Activated CD4-positive, CD25-positive, alpha-beta regulatory T cell treated with anti-CD3 and anti-CD28 coated beads, Interleukin-2, amount 50 U/mL, for 72 hours (primary cell): ENCODE measurements around the gene GFRA1.

Experiments used
- DNase-seq: peaks from one replicate; pipeline ENCODE4 v3.0.0; 2021

The GFRA1 gene

DNA sequence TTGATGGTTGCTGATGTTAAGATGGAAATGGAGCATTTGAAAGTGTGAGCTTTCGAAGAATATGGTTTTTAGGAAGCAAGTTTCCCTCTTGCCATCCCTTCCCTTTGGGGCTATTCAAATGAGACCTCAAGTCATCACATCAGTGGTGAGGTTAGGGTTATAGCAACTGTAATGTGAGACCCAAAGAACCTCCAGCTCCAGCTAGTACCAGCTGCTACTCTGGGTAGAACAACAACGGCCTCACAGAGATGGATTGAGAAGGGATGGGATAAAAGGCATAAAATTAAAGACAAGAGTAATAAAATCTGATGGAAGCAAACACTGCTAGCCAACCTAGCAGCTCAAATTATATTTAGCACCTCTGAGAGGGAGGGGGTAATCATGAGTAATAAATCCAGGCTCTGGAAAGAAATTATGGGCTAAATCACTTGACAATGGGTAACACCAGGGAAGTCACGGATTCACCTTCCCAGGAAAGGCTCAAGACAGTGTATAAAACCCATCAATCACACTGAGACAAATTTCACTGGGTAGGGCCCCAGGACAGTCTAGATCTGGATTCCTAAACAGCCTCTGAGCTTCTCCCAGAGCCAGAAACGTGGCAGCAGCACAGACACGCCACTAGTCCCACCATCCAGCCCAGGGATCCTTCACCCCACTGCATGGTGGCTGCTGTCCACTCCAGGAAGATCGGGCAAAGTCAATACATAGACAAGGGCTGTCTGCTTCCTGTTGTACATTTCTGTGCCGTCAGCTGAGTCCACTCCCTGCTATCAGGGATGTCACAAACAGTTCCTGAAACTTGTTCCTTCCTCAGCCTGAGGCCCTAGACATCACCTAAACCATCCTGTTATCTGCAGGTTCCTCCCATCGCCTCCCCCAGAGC, 151.1 kb downstream of the GFRA1 start:
- DNase-seq, result no peak

GRCh38 chr10:116120688-116121455, 152.1 kb downstream of the GFRA1 start:
- DNase-seq, result no peak

DNA sequence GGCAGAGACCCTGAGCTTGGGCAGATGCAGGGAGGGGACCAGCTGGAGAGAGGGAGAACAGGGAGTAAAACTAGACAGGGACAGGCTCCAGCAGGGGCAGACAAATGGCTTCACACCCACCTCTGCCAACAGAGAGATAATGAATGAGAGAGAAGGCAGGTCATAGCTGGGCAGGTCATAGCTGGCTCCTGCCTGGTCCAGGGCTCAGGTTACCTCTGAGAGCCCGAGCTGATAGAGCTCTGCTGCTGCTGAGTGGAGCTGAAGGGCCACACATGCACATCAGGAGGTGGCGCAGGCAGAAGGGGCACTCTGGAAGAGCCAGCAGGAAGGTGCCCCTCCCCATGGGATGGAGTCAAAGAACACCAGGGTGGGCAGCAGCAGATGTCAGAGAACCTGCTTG, 154.2 kb downstream of the GFRA1 start:
- DNase-seq, result no peak

DNA sequence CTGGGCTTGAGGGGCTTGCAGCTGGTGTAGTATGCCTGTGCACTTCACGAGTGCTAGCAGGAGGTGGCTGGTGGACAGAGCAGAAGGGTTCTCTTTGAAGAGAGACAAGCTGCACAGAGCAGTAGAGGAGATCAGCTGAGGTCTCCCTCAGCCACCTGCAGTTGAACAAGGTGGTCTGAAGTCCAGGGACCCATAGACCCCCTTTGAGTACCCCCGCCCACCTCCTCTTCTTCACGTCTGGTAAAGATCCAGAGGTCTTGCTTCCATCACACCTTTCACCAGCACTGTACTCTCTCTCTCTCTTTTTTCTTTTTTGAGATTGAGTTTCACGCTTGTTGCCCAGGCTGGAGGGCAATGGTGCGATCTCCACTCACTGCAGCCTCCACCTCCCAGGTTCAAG, 157.2 kb downstream of the GFRA1 start:
- DNase-seq, result no peak

- no peak for DNase-seq
These were observed 157.9 kb downstream of the GFRA1 start for GRCh38 chr10:116115036-116115641.

- DNase-seq, result no peak
These were observed 159.1 kb downstream of the GFRA1 start for GRCh38 chr10:116113721-116114501.

DNA sequence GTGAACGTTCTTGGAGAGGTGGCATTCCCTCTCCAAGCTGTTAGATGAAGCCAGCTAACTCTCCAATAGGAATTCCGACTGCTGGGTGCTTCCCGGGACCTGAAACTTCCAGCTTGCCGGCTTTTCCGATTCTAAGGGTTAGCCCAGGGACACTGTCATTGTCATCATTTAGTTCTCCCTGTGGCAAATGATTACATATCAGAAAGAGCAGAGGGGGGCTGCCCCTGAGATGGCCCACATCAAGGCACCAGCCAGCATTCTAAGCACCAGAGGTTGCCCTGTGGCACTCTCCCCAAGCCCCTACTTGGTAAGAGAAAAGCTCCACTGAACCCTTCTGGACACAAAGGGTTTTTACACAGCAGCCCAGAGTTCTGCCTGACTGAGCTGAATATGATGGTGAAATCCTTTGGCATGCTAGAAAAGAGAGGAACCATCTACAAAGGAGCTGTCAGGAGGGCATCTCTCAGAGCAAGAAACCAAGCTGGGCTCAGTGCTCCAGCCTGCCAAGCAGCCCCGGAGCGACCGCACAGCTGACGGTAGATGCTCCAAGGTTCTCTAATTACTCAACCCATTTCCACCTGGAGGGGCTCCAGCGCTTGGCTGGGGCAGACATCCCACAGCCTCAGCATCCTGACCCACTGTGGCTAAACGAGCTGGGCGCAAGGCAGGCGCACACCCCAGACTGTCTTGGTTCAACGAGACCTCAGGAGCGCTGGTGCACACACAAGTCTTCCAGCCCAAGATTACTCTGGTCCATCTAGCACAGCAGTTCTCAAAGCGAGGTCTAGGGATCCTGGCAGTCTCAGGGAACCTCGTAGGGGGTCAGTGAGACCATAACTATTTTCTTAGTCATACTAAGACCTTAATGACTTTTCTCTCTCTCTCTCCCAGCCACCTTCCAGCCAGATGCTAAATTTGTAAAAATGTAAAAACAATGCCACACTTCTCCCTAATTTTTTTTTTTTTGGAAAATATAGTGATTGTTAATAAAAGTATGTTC, 160.5 kb downstream of the GFRA1 start:
- no peak for DNase-seq

DNA sequence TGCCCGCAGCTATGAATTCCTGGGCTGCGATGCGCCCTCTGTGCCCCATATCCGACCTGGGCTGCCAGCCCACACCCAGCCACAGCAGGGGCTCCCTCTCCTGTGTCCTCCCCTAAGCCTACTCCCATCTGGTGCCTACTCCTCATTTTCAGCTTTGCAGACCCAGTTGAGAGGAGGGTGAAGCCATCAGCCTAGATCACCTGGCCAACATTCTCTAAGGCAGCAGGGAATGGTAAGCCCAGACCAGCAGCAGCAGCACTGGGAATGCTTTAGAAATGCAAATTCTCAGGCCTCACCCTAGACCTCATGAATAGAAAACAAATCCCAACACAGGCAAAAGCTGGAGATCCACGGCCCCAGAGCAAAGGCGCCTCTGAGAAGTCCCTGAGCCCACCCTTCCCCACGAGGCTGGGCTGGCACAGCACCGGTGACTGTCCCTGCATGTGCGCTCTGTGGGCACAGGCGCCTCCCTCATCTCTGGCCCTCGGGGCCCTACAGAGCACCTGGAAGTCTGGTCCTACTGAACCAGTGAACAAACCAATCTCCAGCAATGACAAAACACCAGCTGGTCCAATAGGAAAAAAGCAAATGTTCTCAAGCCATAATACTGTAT, 161.4 kb downstream of the GFRA1 start:
- no peak for DNase-seq

GRCh38 chr10:116110736-116111135, 162.3 kb downstream of the GFRA1 start:
- no peak for DNase-seq

GRCh38 chr10:116109881-116110280, 163.1 kb downstream of the GFRA1 start:
- DNase-seq, result no peak

DNA sequence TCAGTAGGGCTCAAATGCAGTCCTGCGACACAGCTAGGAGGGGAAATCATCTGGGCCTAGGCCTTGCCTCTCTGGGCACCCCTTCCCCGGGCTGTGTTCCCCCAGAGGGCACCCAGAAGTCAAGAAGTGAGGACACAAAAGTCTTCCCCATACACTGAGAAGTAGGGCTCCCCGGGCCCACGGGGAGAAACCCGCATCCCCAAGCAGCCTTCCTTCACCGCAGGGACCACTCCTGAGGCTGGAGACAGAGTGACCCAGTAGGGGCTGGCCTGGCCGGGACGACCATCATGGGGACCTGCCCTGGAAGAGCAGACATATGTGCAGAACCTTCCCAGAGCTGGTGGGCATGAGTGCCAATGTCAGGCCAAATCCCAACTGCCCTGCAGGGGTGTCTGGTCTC, 163.5 kb downstream of the GFRA1 start:
- DNase-seq, result no peak

DNA sequence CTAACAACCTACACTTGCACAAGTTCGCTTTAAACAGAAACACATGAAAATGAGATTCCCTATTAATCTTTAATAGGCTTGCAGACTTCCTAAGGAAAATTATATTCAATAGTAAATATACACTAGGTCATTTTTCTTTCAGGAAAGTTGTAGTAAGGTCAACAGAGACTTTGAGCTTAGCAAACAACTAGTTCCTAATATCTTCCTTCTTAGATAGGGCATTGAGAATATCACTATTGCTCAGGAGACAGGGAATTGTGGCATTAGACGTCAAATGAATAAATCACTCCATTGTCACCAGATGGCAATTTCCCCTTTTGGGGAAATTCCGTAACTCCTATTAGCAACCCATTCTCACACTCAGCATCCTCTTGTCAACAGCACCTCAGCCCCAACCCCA, 164.9 kb downstream of the GFRA1 start:
- no peak for DNase-seq

DNA sequence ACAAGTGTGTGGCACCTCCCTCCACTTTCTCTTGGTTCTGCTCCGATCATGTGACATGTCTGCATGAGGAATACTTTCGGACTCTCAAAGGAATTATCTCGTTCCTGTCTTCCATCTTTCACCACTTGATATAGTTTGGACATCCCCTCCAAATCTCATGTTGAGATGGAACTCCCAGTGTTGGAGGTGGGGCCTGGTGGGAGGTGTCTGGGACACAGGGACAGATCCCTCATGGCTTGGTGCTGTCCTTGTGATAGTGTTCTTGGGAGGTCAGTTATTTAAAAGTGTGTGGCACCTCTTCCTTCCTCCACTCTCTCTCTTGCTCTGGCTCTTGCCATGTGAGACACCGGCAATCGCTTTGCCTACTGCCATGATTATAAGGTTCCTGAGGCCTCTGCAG, 166.4 kb downstream of the GFRA1 start:
- no peak for DNase-seq

GRCh38 chr10:116105264-116105663, 167.7 kb downstream of the GFRA1 start:
- no peak for DNase-seq

- DNase-seq, result no peak
These were observed 168.6 kb downstream of the GFRA1 start for GRCh38 chr10:116104210-116104932.

GRCh38 chr10:116103668-116104067, 169.3 kb downstream of the GFRA1 start:
- no peak for DNase-seq

DNA sequence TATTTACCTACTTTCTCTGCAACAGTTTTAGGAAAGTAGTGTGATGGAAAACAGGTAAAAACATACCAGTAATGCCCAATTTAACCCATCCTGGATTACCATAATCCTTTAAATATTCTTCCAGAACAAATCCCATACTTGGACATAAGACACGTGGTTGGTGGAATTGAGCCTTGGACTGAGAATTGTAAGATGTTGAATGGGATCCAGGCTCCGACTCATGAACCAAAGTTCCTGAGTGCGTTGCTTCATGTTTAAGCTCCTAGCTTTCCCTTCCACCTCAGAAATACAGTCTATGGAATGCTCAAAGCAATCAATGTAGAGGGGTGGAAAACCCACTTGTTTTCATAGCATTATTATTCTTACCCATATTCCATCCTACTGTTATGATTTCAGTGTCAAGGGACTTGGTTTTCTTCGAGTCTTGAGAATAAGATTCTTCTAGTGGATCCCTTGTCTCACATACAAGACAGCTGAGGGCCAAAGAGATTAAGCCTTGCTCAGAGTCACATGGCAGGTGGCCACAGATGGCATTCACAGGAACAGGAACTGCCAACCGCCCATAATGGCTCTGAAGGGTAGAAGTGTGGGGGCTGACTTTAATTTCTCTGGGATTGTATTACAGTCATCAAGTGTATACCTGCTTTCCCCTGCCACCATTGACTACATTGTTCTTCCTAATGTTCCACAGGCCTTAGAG, 171.2 kb downstream of the GFRA1 start:
- no peak for DNase-seq

- no peak for DNase-seq
These were observed 172.0 kb downstream of the GFRA1 start for GRCh38 chr10:116100984-116101383.

GRCh38 chr10:116099023-116099420, 174.0 kb downstream of the GFRA1 start:
- DNase-seq, result no peak
